HG03354 (cell line): Measurements from ENCODE around the gene CIT.

Experiments
- ATAC-seq: cut with Tn5 transposase; IDR thresholded peaks from one replicate; pipeline ENCODE4 v1.9.1; 2021; ENCODE audit warnings: mild to moderate bottlenecking; ENCODE audit not compliant: unreplicated experiment, poor library complexity, severe bottlenecking

CIT gene

GRCh38 chr12:119749666-119750065, 127.5 kb downstream of the CIT start:
- ATAC-seq: no peak

GRCh38 chr12:119748497-119748896, 128.6 kb downstream of the CIT start:
- ATAC-seq: no peak

- ATAC-seq: no peak
Measured at GRCh38 chr12:119746169-119746568, 131.0 kb downstream of the CIT start.

- no peak for ATAC-seq
Measured at GRCh38 chr12:119744900-119745606, 132.1 kb downstream of the CIT start.

- no peak for ATAC-seq
Measured at GRCh38 chr12:119742700-119743099, 134.4 kb downstream of the CIT start.

- ATAC-seq: no peak
Measured at GRCh38 chr12:119740830-119741229, 136.3 kb downstream of the CIT start.

GRCh38 chr12:119735079-119735478, 142.0 kb downstream of the CIT start:
- no peak for ATAC-seq

- ATAC-seq: no peak
Measured at GRCh38 chr12:119730381-119730780, 146.7 kb downstream of the CIT start.

- ATAC-seq: no peak
Measured at GRCh38 chr12:119729871-119730270, 147.2 kb downstream of the CIT start.

- ATAC-seq: no peak
Measured at GRCh38 chr12:119728444-119728745, 148.7 kb downstream of the CIT start.

GRCh38 chr12:119727600-119728443, 149.3 kb downstream of the CIT start:
- no peak for ATAC-seq

GRCh38 chr12:119725523-119725922, 151.6 kb downstream of the CIT start:
- no peak for ATAC-seq

- no peak for ATAC-seq
Measured at GRCh38 chr12:119721306-119721705, 155.8 kb downstream of the CIT start.

- ATAC-seq: no peak
Measured at GRCh38 chr12:119720349-119720748, 156.8 kb downstream of the CIT start.

- ATAC-seq: no peak
Measured at GRCh38 chr12:119718141-119718540, 159.0 kb downstream of the CIT start.

- ATAC-seq: no peak
Measured at GRCh38 chr12:119715268-119715620, 161.9 kb downstream of the CIT start.

GRCh38 chr12:119714614-119715267, 162.4 kb downstream of the CIT start:
- ATAC-seq: no peak

GRCh38 chr12:119713551-119714031, 163.5 kb downstream of the CIT start:
- ATAC-seq: no peak

GRCh38 chr12:119712721-119713120, 164.4 kb downstream of the CIT start:
- ATAC-seq: no peak

GRCh38 chr12:119711693-119712092, 165.4 kb downstream of the CIT start:
- no peak for ATAC-seq
